Colon (tissue), 2 donors: ENCODE results near the gene ST7.
"Not testable (repeated sequence)": the region's sequence is repeated elsewhere in the genome, so short reads cannot be mapped to it uniquely, and the experiment has no call there.

Experiments used
- FAIRE-seq: peaks from 2 replicates; lab custom pipeline; 2012; peaks lifted over from hg19 to GRCh38; lab: Jason Lieb, UNC
- donor health status: control.
- donor health status: control.

Gene ST7

DNA sequence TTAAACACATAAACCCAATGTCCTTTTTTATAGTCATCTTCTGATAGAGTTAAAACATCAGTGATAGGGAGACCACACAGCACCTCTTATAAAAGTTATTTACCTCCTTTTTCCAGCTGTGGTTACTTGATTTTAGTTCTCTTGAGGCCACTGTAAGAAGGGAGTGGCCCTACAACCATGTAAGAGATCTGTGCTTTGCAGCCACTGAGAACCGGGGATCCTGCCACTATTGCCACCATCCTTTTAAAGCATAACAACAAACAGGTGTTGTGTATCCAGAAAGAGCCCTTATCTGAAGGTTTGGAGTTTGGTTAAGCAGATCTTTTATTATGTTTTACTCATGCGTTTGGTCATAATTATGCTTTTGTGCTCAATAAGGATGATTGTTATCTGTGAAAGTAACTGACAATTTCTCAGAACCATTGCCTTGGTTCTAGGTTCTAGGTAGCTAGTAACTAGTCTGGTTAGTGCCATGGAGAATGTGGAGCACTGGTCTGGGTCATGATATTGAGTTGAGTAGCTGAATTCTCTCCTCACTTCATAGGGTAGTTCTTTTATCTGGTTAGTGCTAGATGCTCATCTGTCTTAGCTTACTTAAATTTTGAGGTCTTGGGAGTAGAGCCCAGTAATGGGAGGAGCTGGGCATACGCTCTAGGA is 56.5 kb downstream of the ST7 start:
- FAIRE-seq: no peak

- no peak for FAIRE-seq
Observed at GRCh38 chr7:117010375-117011133, 57.3 kb downstream of the ST7 start.

DNA sequence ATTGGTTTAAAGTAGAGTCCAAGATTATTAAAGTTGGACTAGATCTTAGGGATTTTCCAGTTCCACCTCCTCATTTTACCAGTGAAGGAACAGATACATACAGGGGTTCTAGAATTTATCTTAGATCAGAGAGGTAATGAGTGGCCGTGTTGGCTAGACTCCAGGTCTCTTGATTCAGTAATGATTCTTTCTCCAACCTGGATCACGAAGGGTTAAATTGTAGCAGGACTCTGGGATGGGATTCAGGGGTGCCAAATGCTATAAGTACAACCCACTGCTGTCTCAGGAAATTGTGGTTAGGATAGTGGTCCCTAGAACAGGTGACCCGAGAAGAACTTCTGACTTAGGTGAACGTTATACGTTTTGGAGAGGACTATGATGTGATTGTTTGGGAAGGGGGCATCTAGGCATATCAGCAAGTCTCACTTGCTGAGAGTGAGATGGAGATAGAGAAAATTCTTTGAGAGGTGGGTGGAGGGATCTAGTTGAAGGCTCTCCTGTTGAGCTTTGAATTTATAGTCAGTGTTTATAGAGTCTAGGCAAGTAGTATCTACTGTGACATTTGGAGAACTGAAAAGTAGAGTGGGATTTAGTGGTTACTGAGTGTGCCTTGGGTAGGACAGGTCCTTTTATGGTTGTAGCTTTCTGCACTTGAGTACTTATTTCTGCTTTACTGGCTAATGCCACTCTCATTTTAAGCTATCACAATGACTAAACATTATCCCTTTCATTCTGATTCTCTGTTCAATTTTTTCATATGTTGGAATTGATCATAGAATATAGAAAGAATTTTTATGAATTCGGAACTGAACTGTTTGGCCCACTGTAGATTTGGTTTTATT is 58.3 kb downstream of the ST7 start:
- FAIRE-seq: no peak

DNA sequence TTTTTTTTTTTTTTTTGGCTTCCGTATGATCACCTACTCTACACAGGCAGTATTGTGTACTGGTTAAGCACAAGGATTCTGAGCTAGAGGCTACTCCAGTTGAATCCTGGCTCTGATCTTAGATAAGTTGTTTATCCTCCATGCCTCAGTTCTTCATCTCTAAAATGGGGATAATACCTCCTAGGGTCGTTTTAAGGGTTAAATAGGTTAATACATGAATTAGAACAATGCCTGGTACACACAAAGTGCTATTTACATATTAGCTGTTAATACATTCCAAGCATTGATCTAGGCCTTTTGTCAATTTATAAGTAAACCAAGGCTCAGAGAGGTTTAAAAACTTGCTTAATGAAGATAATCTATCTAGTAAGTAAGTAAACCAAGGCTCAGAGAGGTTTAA is 59.0 kb downstream of the ST7 start:
- FAIRE-seq: no peak

GRCh38 chr7:117012696-117013095 is 59.4 kb downstream of the ST7 start:
- no peak for FAIRE-seq

GRCh38 chr7:117014099-117014656 is 60.9 kb downstream of the ST7 start:
- no peak for FAIRE-seq

DNA sequence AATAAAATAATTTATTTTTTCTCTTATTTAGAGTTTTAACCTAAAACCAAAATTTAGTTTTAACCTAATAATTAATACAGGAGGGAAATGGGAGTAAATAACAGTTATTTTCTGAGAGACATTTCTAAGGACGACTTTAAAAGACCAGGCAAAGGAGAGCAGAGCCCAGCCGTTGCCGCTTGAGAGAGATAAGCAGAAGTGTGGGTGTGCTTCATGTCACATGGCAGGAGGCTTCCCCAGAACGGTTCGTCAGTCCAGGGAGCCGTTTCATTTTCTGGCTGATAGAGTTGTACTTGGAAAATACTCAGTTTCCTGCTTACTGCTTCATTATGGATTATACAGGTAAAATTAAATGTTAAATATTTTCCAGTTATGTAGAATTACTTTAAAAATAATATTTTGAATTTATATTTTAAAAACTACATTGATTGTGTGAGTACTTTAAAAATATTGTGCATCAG is 61.4 kb downstream of the ST7 start:
- peak; percentile 38 for FAIRE-seq

- FAIRE-seq: no peak
Observed at GRCh38 chr7:117015258-117016184, 62.2 kb downstream of the ST7 start.

GRCh38 chr7:117017017-117017451 is 63.7 kb downstream of the ST7 start:
- FAIRE-seq: no peak

DNA sequence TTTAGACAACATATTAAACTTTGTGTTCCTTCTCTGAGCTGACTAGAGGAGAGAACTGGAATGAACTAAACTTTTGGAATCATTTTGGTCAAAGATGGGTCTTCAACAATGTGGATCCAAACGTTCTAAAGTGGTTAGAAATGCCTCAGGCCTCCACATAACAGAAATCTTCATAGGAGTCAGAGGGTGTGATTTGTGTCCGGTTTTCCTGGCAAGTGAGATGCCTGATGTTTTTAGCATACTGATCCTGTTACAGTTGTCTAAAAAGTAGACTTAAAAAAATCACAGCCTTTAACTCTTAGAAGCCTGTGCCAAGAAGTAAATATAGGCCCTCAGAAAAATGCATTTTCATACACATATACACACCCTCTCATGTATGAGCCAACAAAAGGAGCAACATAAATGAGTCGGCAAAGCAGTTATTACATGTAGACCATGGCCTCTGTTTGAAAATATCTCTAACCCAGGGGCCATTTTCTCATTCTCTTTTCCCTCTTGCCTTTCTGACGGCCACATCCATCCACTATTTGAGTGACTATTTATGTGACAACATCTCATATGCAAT is 64.5 kb downstream of the ST7 start:
- FAIRE-seq: no peak

GRCh38 chr7:117018713-117019112 is 65.4 kb downstream of the ST7 start:
- no peak for FAIRE-seq

- no peak for FAIRE-seq
Observed at GRCh38 chr7:117019287-117019686, 66.0 kb downstream of the ST7 start.

GRCh38 chr7:117019786-117020590 is 66.7 kb downstream of the ST7 start:
- FAIRE-seq: no peak

- FAIRE-seq: no peak
Observed at GRCh38 chr7:117020591-117020973, 67.3 kb downstream of the ST7 start.

GRCh38 chr7:117021366-117021765 is 68.1 kb downstream of the ST7 start:
- no peak for FAIRE-seq

DNA sequence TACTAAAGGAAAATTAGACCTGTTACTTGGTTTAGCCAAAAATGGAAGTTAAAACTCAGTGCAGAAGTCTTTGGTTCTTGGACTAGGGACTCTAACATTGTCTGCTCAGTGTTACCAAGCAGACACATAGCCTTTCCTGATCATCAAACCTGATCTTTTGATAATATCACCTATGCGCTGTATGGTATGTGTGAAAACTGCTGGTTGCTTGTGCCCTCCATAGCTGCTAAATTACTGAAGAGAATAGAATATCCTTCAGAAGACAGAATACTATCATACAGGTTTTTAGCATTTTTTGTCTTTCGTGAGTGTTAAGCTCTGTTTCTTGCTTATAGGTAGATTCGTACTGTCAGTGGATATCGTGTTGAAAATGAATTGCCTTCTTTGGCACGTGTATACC is 68.7 kb downstream of the ST7 start:
- no peak for FAIRE-seq

GRCh38 chr7:117023325-117023854 is 70.1 kb downstream of the ST7 start:
- no peak for FAIRE-seq

DNA sequence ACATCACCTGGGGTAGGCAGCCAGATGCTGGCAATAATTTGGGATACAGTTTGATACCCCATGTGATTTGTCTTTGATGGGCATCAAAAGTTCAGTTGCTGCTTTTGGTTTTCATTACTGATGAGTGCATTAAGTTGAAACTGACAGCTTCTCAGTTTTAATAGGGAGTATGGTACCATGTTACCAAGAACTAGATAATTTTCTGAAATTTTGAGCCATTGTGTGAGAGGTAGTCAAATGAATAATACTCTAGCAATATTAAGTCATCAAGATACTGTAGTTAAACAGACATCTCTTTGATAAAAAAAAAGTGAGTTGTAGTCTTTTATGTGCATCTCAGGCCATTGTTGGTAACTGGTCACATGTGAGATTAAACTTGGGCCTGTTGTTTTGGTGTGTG is 71.5 kb downstream of the ST7 start:
- FAIRE-seq: no peak

- FAIRE-seq: no peak
Observed at GRCh38 chr7:117025891-117026290, 72.6 kb downstream of the ST7 start.

GRCh38 chr7:117030346-117030745 is 77.0 kb downstream of the ST7 start:
- FAIRE-seq: not testable (repeated sequence)
